Measurements from ENCODE around the gene VPS33A. TPM values are rescaled to one million over a fixed set of nuclear protein-coding genes. Genes with fewer than 3 reads are reported as not detected.

VPS33A gene
- total and polyA plus RNA-seq, 2 donors (not counting 3 experiments of a cell fraction or from before 2014, with no cell fraction given): 12.1 to 23.1 TPM

- peak; percentile 39 for TF ChIP-seq POLR2A (IDR thresholded peaks at IDR 0.05; ENCODE audit: low read depth, low read length)
- TF ChIP-seq POLR2AphosphoS5 (IDR thresholded peaks at IDR 0.05; ENCODE audit: insufficient read depth, low read depth, low read length): no peak
- POLR2A ChIA-PET: no interaction called here
- Histone ChIP-seq H3K36me3 (ENCODE audit: control insufficient read depth in 2 of 2, extremely low read depth in 1 of 2, insufficient read depth in 2 of 2, low read length in 2 of 2) (no peaks in the 10 kb centered on the region), H3K4me1 (ENCODE audit: control insufficient read depth, extremely low read depth, insufficient read depth, low read length) (peaks cover 4% of the 10 kb centered on the region), H3K27me3 (ENCODE audit: control insufficient read depth in 2 of 2, insufficient read depth in 2 of 2, low read length in 2 of 2) (no peaks in the 10 kb centered on the region), H4K20me1 (replicated peaks; ENCODE audit: control insufficient read depth, extremely low read depth, insufficient read depth, low read length) (no peaks in the 10 kb centered on the region), H3K9me3 (replicated peaks; ENCODE audit: control insufficient read depth, insufficient read depth, low read length) (no peaks in the 10 kb centered on the region), H2AFZ (ENCODE audit: low read depth, low read length) (peak within 1 kb of the TSS; percentile 43), H3K4me3 (replicated peaks in 1 of 3; ENCODE audit: insufficient read depth in 1 of 3, low read depth in 1 of 3, low read length in 3 of 3) (peak within 1 kb of the TSS in 2 of 3 experiments; percentile 26 to 39), H3K9me1 (replicated peaks; ENCODE audit: control insufficient read depth, extremely low read depth, insufficient read depth, low read length) (no peaks in the 10 kb centered on the region), H3K4me2 (ENCODE audit: insufficient read depth, low read length) (peak within 1 kb of the TSS; percentile 20), H3K79me2 (ENCODE audit: control insufficient read depth, insufficient read depth, low read length) (no peaks in the 10 kb centered on the region), H3K9ac (replicated peaks; ENCODE audit: extremely low read depth, insufficient read depth, low read length) (peak within 1 kb of the TSS; percentile 39), H3K27ac (ENCODE audit: insufficient read depth, low read depth, low read length) (no peak within 1 kb of the TSS)
- DNase-seq (ENCODE audit: low read depth, low spot score) (peak; percentile 36), FAIRE-seq (no peak)
- intact Hi-C loops (cut with micrococcal nuclease) (no loop called here), dilution Hi-C loops (cut with MboI; ENCODE audit: extremely low pct_ligation_motif_present, low sequenced_read_pairs) (no loop called here)
- no TSS peak for BruUV-seq (replicated peaks)
- CTCF ChIA-PET: interaction anchor here (1.0 to 1.4 kb wide), 3 partner anchors 8 to 43 kb away, joined by 3 to 4 read pairs (median 3); no protein-coding TSS in a partner anchor
Measured at GRCh38 chr12:122182887-122183587, 83.3 kb downstream of the VPS33A start, which contains the start of gene LRRC43. Gene LRRC43, plus strand, starts transcription at chr12:122183123. Its CDS starts 22 bp downstream, at chr12:122183145.

Small RNA genes within 50 kb of the gene (small RNA-seq; reads per million reads assigned to genes)
- 2.0 reads per million for gene DIABLO (ENCODE audit: insufficient read depth, insufficient read length, low read depth, low replicate concordance)

Other genes with a start within 250 kb of the VPS33A start
- 11.1 and 12.6 TPM in 2 replicates for gene BCL7A, start 244.6 kb downstream of the VPS33A start, total RNA-seq
- 9.5 and 9.7 TPM in 2 replicates for gene BCL7A, start 244.6 kb downstream of the VPS33A start, polyA plus RNA-seq
- gene MLXIP, start 187.7 kb downstream of the VPS33A start, total RNA-seq: 65.5 and 72.5 TPM in 2 replicates
- gene MLXIP, start 187.7 kb downstream of the VPS33A start, polyA plus RNA-seq: 22.0 and 37.6 TPM in 2 replicates
- gene IL31, start 92.3 kb downstream of the VPS33A start, total RNA-seq: not detected in 2 replicates
- not detected in 2 replicates for gene IL31, start 92.3 kb downstream of the VPS33A start, polyA plus RNA-seq
- 3.4 and 5.4 TPM in 2 replicates for gene LRRC43, start 83.4 kb downstream of the VPS33A start, total RNA-seq
- 2.2 and 3.1 TPM in 2 replicates for gene LRRC43, start 83.4 kb downstream of the VPS33A start, polyA plus RNA-seq
- 0.23 and 0.31 TPM in 2 replicates for gene B3GNT4, start 62.8 kb downstream of the VPS33A start, total RNA-seq
- 0.11 and 0.13 TPM in 2 replicates for gene B3GNT4, start 62.8 kb downstream of the VPS33A start, polyA plus RNA-seq
- gene DIABLO, start 40.4 kb downstream of the VPS33A start, total RNA-seq: 48.4 and 49.9 TPM in 2 replicates
- gene DIABLO, start 40.4 kb downstream of the VPS33A start, polyA plus RNA-seq: 52.5 and 55.4 TPM in 2 replicates
- 71.0 and 84.3 TPM in 2 replicates for gene CLIP1, start 156.2 kb upstream of the VPS33A start, total RNA-seq
- gene CLIP1, start 156.2 kb upstream of the VPS33A start, polyA plus RNA-seq: 56.5 and 58.8 TPM in 2 replicates
- 24.4 and 26.5 TPM in 2 replicates for gene ZCCHC8, start 234.4 kb upstream of the VPS33A start, total RNA-seq
- gene ZCCHC8, start 234.4 kb upstream of the VPS33A start, polyA plus RNA-seq: 9.4 and 10.0 TPM in 2 replicates